Ovary (tissue), 3 donors: ENCODE results near the gene SNX32.

Experiments used
- EP300 ChIP-seq: sonication (generic); formaldehyde crosslinking; IDR thresholded peaks from one replicate; pipeline ENCODE4 v1.6.1; 2017; ENCODE audit warnings: antibody characterized with exemption
- TF ChIP-seq, protein P1 (sequence below), 3 donors: fragments of 450-650 bp in 2 of 3; fragments of 200-600 bp in 1 of 3; IDR thresholded peaks; one replicate each; pipeline versions ENCODE4 v1.5.1 to v1.8.0; 2016 to 2022; ENCODE audit warnings: antibody characterized with exemption in 3 of 3, mild to moderate bottlenecking in 1 of 3
- donor health status: DM: no; HTN: no; CAD: no.

DNA sequence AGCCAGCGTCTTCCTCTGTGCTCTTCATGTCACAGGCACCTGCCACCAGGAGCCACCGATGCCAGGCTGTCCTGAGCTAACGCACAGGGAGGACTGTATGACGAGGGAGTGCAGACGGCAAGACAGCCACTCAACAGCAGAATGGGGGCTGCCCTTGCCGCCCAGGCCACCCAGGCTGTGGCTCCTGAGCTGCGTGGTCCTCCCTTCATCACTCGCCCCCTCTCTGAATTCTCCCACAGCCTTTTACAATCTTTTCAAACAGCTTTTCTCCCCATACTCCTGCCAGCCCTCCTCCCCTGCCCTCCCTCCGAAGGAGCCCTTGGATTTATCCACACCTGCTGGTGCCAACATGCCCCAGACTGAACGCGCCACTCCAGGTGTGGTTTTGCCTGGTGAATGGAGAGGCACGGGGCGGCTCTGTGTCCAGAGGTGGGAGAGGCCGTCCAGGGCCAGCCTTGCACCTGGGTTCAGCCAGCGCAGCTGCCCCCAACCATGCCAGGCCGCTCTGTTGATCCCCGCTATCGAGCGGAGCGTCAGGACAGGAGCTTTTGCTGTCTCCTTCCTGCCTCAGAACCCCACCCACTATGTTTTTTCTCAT, 24.9 kb upstream of the SNX32 start:
- TF ChIP-seq, protein P1, sequence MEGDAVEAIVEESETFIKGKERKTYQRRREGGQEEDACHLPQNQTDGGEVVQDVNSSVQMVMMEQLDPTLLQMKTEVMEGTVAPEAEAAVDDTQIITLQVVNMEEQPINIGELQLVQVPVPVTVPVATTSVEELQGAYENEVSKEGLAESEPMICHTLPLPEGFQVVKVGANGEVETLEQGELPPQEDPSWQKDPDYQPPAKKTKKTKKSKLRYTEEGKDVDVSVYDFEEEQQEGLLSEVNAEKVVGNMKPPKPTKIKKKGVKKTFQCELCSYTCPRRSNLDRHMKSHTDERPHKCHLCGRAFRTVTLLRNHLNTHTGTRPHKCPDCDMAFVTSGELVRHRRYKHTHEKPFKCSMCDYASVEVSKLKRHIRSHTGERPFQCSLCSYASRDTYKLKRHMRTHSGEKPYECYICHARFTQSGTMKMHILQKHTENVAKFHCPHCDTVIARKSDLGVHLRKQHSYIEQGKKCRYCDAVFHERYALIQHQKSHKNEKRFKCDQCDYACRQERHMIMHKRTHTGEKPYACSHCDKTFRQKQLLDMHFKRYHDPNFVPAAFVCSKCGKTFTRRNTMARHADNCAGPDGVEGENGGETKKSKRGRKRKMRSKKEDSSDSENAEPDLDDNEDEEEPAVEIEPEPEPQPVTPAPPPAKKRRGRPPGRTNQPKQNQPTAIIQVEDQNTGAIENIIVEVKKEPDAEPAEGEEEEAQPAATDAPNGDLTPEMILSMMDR (IDR thresholded peaks at IDR 0.05) = no peak
- TF ChIP-seq EP300 = no peak
